Suppressor macrophage (primary cell): ENCODE results near the gene DAPK1.

Experiments used
- DNase-seq, 4 experiments: peaks; one replicate each; pipeline ENCODE4 v3.0.0-alpha.2; 2020 to 2022

The DAPK1 gene

GRCh38 chr9:87749335-87750035, 251.8 kb downstream of the DAPK1 start:
- no peak for DNase-seq

GRCh38 chr9:87750726-87751125, 253.1 kb downstream of the DAPK1 start:
- DNase-seq, result no peak

GRCh38 chr9:87751423-87751822, 253.8 kb downstream of the DAPK1 start:
- no peak for DNase-seq

GRCh38 chr9:87751868-87752267, 254.2 kb downstream of the DAPK1 start:
- DNase-seq, result no peak

- DNase-seq, result no peak
These were observed 255.6 kb downstream of the DAPK1 start for GRCh38 chr9:87753313-87753712.
